HepG2 (cell line): ENCODE data around the gene HS2ST1. TPM values are rescaled to one million over a fixed set of nuclear protein-coding genes. Genes with fewer than 3 reads are reported as not detected.

Experiments used
- ATAC-seq: fragments of 200-7000 bp; cut with Tn5 transposase; 3 replicates; pipeline ENCODE4 v1.9.1; 2020; ENCODE audit warnings: mild to moderate bottlenecking, moderate library complexity
- BruUV-seq: library from RNA; stranded (reverse); fragments of 400-500 nt; replicated peaks from 2 replicates; lab custom pipeline; 2021; lab: Mats Ljungman, UMichigan
- CTCF ChIA-PET: fragments of 300-600 bp; formaldehyde crosslinking; extraction: SDS; loops from one replicate; lab custom pipeline; 2021; ENCODE audit warnings: low total read pairs, inconsistent platforms, low intra/inter-chr PET ratio; lab: Yijun Ruan, JAX
- POLR2A ChIA-PET: fragments of 350-600 bp; sonication (Branson Sonifier 250); formaldehyde crosslinking; loops from one replicate; lab custom pipeline; 2020; ENCODE audit warnings: antibody characterized with exemption, inconsistent platforms; lab: Yijun Ruan, JAX
- DNase-seq: peaks from one replicate; pipeline ENCODE4 v3.0.0-alpha.2; 2015; ENCODE audit warnings: low spot score
- FAIRE-seq: peaks from 3 replicates; lab custom pipeline; 2011; peaks lifted over from hg19 to GRCh38; lab: Jason Lieb, UNC
- H2AFZ ChIP-seq: one replicate; pipeline ENCODE4 v1.6.1; 2011; ENCODE audit warnings: low read length, inconsistent platforms
- H3K27ac ChIP-seq: fragments of 300-600 bp; 3 replicates; pipeline ENCODE4 v1.8.0; 2011; ENCODE audit warnings: mixed run types, mild to moderate bottlenecking, mixed read lengths, low read length, inconsistent platforms; ENCODE audit not compliant: insufficient read depth; ENCODE audit errors: extremely low read length
- H3K27me3 ChIP-seq, 2 experiments: fragments of 200-600 bp in 1 of 2; 2 replicates in 1 of 2; 3 replicates in 1 of 2; pipeline versions ENCODE4 v1.6.0 to v1.8.0; 2011; ENCODE audit warnings: low read length in 2 of 2, mild to moderate bottlenecking in 2 of 2, moderate library complexity in 2 of 2, inconsistent platforms in 1 of 2; ENCODE audit not compliant: insufficient read depth in 2 of 2, control insufficient read depth in 1 of 2
- H3K36me3 ChIP-seq, 2 experiments: fragments of 200-600 bp in 1 of 2; replicated peaks in 1 of 2; 2 replicates in 1 of 2; 3 replicates in 1 of 2; pipeline versions ENCODE4 v1.5.1 to v1.8.0; 2011; ENCODE audit warnings: low read length in 2 of 2, inconsistent platforms in 1 of 2; ENCODE audit not compliant: insufficient read depth in 2 of 2, control insufficient read depth in 1 of 2
- H3K4me1 ChIP-seq: 2 replicates; pipeline ENCODE4 v1.5.1; 2012; ENCODE audit warnings: low read length, inconsistent platforms; ENCODE audit not compliant: insufficient read depth
- H3K4me2 ChIP-seq: 2 replicates; pipeline ENCODE4 v1.6.0; 2011; ENCODE audit warnings: low read depth, low read length, inconsistent platforms
- H3K4me3 ChIP-seq, 3 experiments: fragments of 200-600 bp in 1 of 3; sonication (generic), shearing (Covaris generic) in 1 of 3; replicated peaks in 1 of 3; 2 replicates each; pipeline ENCODE4 v1.5.1; 2011 to 2016; ENCODE audit warnings: low read length in 3 of 3, inconsistent platforms in 2 of 3, low read depth in 2 of 3, mild to moderate bottlenecking in 2 of 3, control low read depth in 1 of 3, mixed read lengths in 1 of 3; ENCODE audit not compliant: insufficient read depth in 1 of 3
- H3K79me2 ChIP-seq: one replicate; pipeline ENCODE4 v1.6.1; 2011; ENCODE audit warnings: low read length, inconsistent platforms; ENCODE audit not compliant: insufficient read depth
- H3K9ac ChIP-seq: 2 replicates; pipeline ENCODE4 v1.6.0; 2011; ENCODE audit warnings: mild to moderate bottlenecking, low read depth, low read length, inconsistent platforms; ENCODE audit not compliant: insufficient read depth
- H3K9me3 ChIP-seq: 2 replicates; pipeline ENCODE4 v1.5.1; 2012; ENCODE audit warnings: mild to moderate bottlenecking, low read length
- H4K20me1 ChIP-seq: 2 replicates; pipeline ENCODE4 v1.6.0; 2011; ENCODE audit warnings: inconsistent platforms, mild to moderate bottlenecking, low read length, moderate library complexity; ENCODE audit not compliant: insufficient read depth
- EP300 ChIP-seq, 3 experiments: sonication (generic) in 1 of 3; formaldehyde crosslinking in 1 of 3; IDR thresholded peaks; 2 replicates each; pipeline versions ENCODE4 v1.5.1 to v1.6.1; 2011 to 2020; ENCODE audit warnings: low read depth in 2 of 3, low read length in 2 of 3, borderline replicate concordance in 1 of 3, improper control_type of control experiment in 1 of 3, mild to moderate bottlenecking in 1 of 3, missing genetic modification reagents in 1 of 3, moderate library complexity in 1 of 3
- HNRNPK ChIP-seq: fragments of 200-400 bp; formaldehyde crosslinking; IDR thresholded peaks from 2 replicates; pipeline ENCODE4 v1.6.1; 2018; ENCODE audit warnings: low read length, low read depth, moderate library complexity, mild to moderate bottlenecking; ENCODE audit not compliant: poor library complexity, severe bottlenecking
- RFX1 ChIP-seq: fragments of 450-650 bp; IDR thresholded peaks from 2 replicates; pipeline ENCODE4 v1.6.1; 2017
- SRSF4 ChIP-seq: fragments of 200-400 bp; formaldehyde crosslinking; IDR thresholded peaks from one replicate; pipeline ENCODE4 v1.6.1; 2018; ENCODE audit warnings: mild to moderate bottlenecking, low read depth, low read length, moderate library complexity; ENCODE audit not compliant: poor library complexity, severe bottlenecking
- ZNF552 ChIP-seq: sonication (generic); formaldehyde crosslinking; IDR thresholded peaks from 2 replicates; pipeline ENCODE4 v1.9.0; 2022; ENCODE audit warnings: missing genetic modification reagents, mild to moderate bottlenecking, borderline replicate concordance
- ZNF761 ChIP-seq: sonication (generic); formaldehyde crosslinking; conservative IDR thresholded peaks from 2 replicates; pipeline ENCODE4 v1.4.0; 2020; ENCODE audit warnings: mild to moderate bottlenecking, missing genetic modification reagents
- WGBS: methylation state at CpG from one replicate; pipeline ENCODE4 v1.1.6; 2017; ENCODE audit warnings: low lambda C conversion rate; 5-methylcytosine and 5-hydroxymethylcytosine counted together
- in situ Hi-C: cut with HindIII; loops from 2 replicates; pipeline ENCODE4 v1.10.0; 2017; ENCODE audit warnings: low pct_unique_long_range_greater_than_20kb; ENCODE audit not compliant: extremely low pct_ligation_motif_present
- intact Hi-C: fragments of 100-400 bp; cut with micrococcal nuclease; formaldehyde crosslinking; loops from one replicate; pipeline ENCODE4 v1.10.0; 2022; ENCODE audit not compliant: unreplicated experiment
- polyA plus RNA-seq, 8 experiments: library from polyadenylated mRNA; depleted of rRNA in 3 of 8; stranded (reverse) in 7 of 8; unstranded in 1 of 8; fragments of >200 nt; fragmentation: Illumina TruSeq in 4 of 8; extraction: Trizol in 4 of 8; gene quantifications; 2 replicates each; pipeline versions ENCODE4 v1.2.1 to v1.2.3, GENCODE V29; 2011 to 2016; ENCODE audit warnings: low read depth in 4 of 8, missing spikeins in 1 of 8, mixed read lengths in 1 of 8; ENCODE audit not compliant: insufficient read depth in 1 of 8
- total RNA-seq, 5 experiments: library from RNA; depleted of rRNA; stranded (reverse); fragments of >200 nt; fragmentation: Illumina TruSeq; extraction: Trizol; gene quantifications; 2 replicates each; pipeline ENCODE4 v1.2.3, GENCODE V29; 2016; ENCODE audit warnings: low read depth in 1 of 5

Gene HS2ST1
- total and polyA plus RNA-seq, 2 of the 13 experiments (the other 11 are each of a cell fraction or from before 2014, with no cell fraction given): 22.1 to 58.7 TPM

- FAIRE-seq: no peak
- ATAC-seq: no peak
- POLR2A ChIA-PET: no interaction called here
- DNase-seq: no peak
- no peak overlapping the region for H3K4me2 ChIP-seq
- H3K36me3 ChIP-seq: no peaks in the 10 kb centered on the region
- no peak overlapping the region for H3K4me3 ChIP-seq
- H3K27me3 ChIP-seq: peaks cover 0 to 4% of the 10 kb centered on the region in 2 experiments; a peak in 2 of 5 replicates
- no TSS peak for BruUV-seq
- H2AFZ ChIP-seq: no peak overlapping the region
- in situ Hi-C loops: no loop called here
- H3K79me2 ChIP-seq: no peaks in the 10 kb centered on the region
- CTCF ChIA-PET: no interaction called here
- no peak overlapping the region for H3K27ac ChIP-seq
- 27% methylated on average over 2 of the region's 2 CpGs for WGBS
- no peaks in the 10 kb centered on the region for H3K4me1 ChIP-seq
- intact Hi-C loops: no loop called here
- H4K20me1 ChIP-seq: no peaks in the 10 kb centered on the region
- TF ChIP-seq ZNF761 (no peak), RFX1 (no peak)
- H3K9me3 ChIP-seq: no peaks in the 10 kb centered on the region
- H3K9ac ChIP-seq: no peak overlapping the region
These were observed 232.6 kb downstream of the HS2ST1 start for GRCh38 chr1:87146986-87147385.

GRCh38 chr1:87147851-87148250 lies 233.4 kb downstream of the HS2ST1 start:
- in situ Hi-C loops: no loop called here
- no peak overlapping the region for H3K27ac ChIP-seq
- no peak overlapping the region for H2AFZ ChIP-seq
- H3K4me2 ChIP-seq: no peak overlapping the region
- H3K4me3 ChIP-seq: no peak overlapping the region
- no peak overlapping the region for H3K9ac ChIP-seq
- TF ChIP-seq HNRNPK: no peak
- no peak for TF ChIP-seq SRSF4
- TF ChIP-seq EP300 (IDR thresholded peaks at IDR 0.05; ENCODE audit: low read depth in 2 of 2, low read length in 2 of 2): no peak
- TF ChIP-seq EP300 (CRISPR knock-in tag; IDR thresholded peaks at IDR 0.05; ENCODE audit: borderline replicate concordance): no peak
- TF ChIP-seq ZNF552 (CRISPR knock-in tag): no peak
- no peak for ATAC-seq
- intact Hi-C loops: no loop called here
- ChIA-PET CTCF (no interaction called here), POLR2A (no interaction called here)
- H3K27me3 ChIP-seq: peaks cover 0 to 4% of the 10 kb centered on the region in 2 experiments; a peak in 2 of 5 replicates
- H4K20me1 ChIP-seq: no peaks in the 10 kb centered on the region
- WGBS: 0% methylated on average over 3 of the region's 3 CpGs
- no peaks in the 10 kb centered on the region for H3K9me3 ChIP-seq
- H3K4me1 ChIP-seq: no peaks in the 10 kb centered on the region
- BruUV-seq: no TSS peak
- H3K79me2 ChIP-seq: no peaks in the 10 kb centered on the region
- no peaks in the 10 kb centered on the region for H3K36me3 ChIP-seq
- FAIRE-seq: no peak
- DNase-seq: no peak
